ENCODE data around the gene KLK3.

The KLK3 gene

DNA sequence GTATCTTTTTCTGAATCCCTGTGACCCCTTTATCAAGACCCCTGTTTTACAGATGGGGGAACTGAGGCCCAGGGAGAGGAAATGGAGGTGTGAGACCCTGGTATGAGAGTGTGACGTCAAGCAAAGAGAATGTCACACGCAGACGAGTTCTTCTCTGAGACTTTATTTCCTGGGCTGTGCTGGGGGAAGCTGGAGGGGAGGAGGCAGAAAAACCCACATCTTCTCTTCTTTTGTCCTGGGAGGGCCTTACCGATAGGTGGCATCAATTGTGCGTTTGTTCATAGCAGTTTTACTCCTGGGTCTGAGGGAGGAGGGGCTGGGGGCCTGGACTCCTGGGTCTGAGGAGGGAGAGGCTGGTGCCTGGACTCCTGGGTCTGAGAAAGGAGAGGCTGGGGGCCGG lies 16.5 kb upstream of the KLK3 start:
- H3K27ac ChIP-seq: peak overlapping the region; percentile 18
- no peaks in the 10 kb centered on the region for H3K27me3 ChIP-seq
- no peaks in the 10 kb centered on the region for H4K20me1 ChIP-seq
- no peaks in the 10 kb centered on the region for H3K36me3 ChIP-seq
- H3K4me1 ChIP-seq: peaks cover 39% of the 10 kb centered on the region
- peak overlapping the region; percentile 55 for H3K4me2 ChIP-seq
- H3K9ac ChIP-seq: no peak overlapping the region
- no peak for TF ChIP-seq Cebpa-rat (IDR thresholded peaks at IDR 0.05)
- H3K4me3 ChIP-seq: no peak overlapping the region
- peaks cover 15% of the 10 kb centered on the region for H3K9me3 ChIP-seq

GRCh38 chr19:50839712-50840655 lies 14.7 kb upstream of the KLK3 start:
- H3K4me1 ChIP-seq: peaks cover 49% of the 10 kb centered on the region
- no peak for TF ChIP-seq Cebpa-rat (IDR thresholded peaks at IDR 0.05)
- H3K4me3 ChIP-seq: no peak overlapping the region
- H3K9ac ChIP-seq: no peak overlapping the region
- no peaks in the 10 kb centered on the region for H3K27me3 ChIP-seq
- H4K20me1 ChIP-seq: no peaks in the 10 kb centered on the region
- H3K4me2 ChIP-seq: no peak overlapping the region
- H3K36me3 ChIP-seq: no peaks in the 10 kb centered on the region
- H3K9me3 ChIP-seq: peaks cover 16% of the 10 kb centered on the region
- H3K27ac ChIP-seq: no peak overlapping the region

GRCh38 chr19:50842130-50842529 lies 12.6 kb upstream of the KLK3 start:
- H3K4me3 ChIP-seq: no peak overlapping the region
- H4K20me1 ChIP-seq: no peaks in the 10 kb centered on the region
- H3K27ac ChIP-seq: no peak overlapping the region
- no peak overlapping the region for H3K4me2 ChIP-seq
- no peak overlapping the region for H3K9ac ChIP-seq
- H3K4me1 ChIP-seq: peaks cover 36% of the 10 kb centered on the region
- no peaks in the 10 kb centered on the region for H3K36me3 ChIP-seq
- no peak for TF ChIP-seq Cebpa-rat (IDR thresholded peaks at IDR 0.05)
- peaks cover 16% of the 10 kb centered on the region for H3K9me3 ChIP-seq
- H3K27me3 ChIP-seq: no peaks in the 10 kb centered on the region

DNA sequence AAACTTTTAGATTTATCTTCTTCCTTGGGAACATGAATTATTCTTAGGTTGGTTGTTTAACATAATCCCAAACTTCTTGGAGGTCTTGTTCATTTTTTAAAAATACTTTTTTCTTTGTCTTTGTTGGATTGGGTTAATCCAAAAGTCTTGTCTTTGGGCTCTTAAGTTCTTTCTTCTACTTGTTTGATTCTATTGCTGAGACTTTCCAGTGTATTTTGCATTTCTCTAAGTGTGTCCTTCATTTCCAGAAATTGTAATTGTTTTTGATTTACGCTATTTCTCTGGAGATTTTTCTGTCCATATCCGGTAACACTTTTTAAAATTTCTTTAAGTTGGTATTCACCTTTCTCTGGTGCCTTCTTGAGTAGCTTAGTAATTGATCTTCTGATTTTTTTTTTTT lies 11.5 kb upstream of the KLK3 start:
- Histone ChIP-seq H3K9me3 (peaks cover 16% of the 10 kb centered on the region), H4K20me1 (no peaks in the 10 kb centered on the region), H3K4me3 (no peak overlapping the region), H3K36me3 (no peaks in the 10 kb centered on the region), H3K27me3 (no peaks in the 10 kb centered on the region), H3K27ac (no peak overlapping the region), H3K4me2 (no peak overlapping the region), H3K4me1 (peaks cover 25% of the 10 kb centered on the region), H3K9ac (no peak overlapping the region)
- TF ChIP-seq Cebpa-rat (IDR thresholded peaks at IDR 0.05): no peak

GRCh38 chr19:50843701-50844221 lies 11.0 kb upstream of the KLK3 start:
- Histone ChIP-seq H3K27ac (peak overlapping the region; percentile 47; the same call in 1 of the 2 replicates), H3K9ac (0 out of 2 replicates have a peak overlapping the region, but pooled peaks have one; percentile 36), H3K4me1 (peaks cover 20% of the 10 kb centered on the region), H4K20me1 (no peaks in the 10 kb centered on the region), H3K36me3 (no peaks in the 10 kb centered on the region), H3K4me2 (peak overlapping the region; percentile 85), H3K9me3 (peaks cover 16% of the 10 kb centered on the region), H3K27me3 (no peaks in the 10 kb centered on the region), H3K4me3 (peak overlapping the region; percentile 37)
- no peak for TF ChIP-seq Cebpa-rat (IDR thresholded peaks at IDR 0.05)

GRCh38 chr19:50844296-50844935 lies 10.3 kb upstream of the KLK3 start:
- Histone ChIP-seq H3K4me1 (peaks cover 20% of the 10 kb centered on the region), H3K9ac (peak overlapping the region; percentile 36; the same call in 1 of the 2 replicates), H3K4me3 (peak overlapping the region; percentile 37), H3K36me3 (no peaks in the 10 kb centered on the region), H3K4me2 (peak overlapping the region; percentile 85), H3K9me3 (peaks cover 16% of the 10 kb centered on the region), H3K27me3 (no peaks in the 10 kb centered on the region), H3K27ac (peak overlapping the region; percentile 47; the same call in 1 of the 2 replicates), H4K20me1 (no peaks in the 10 kb centered on the region)
- no peak for TF ChIP-seq Cebpa-rat (IDR thresholded peaks at IDR 0.05)

GRCh38 chr19:50850738-50851137 lies 4.0 kb upstream of the KLK3 start:
- H3K36me3 ChIP-seq: no peaks in the 10 kb centered on the region
- H3K27me3 ChIP-seq: no peaks in the 10 kb centered on the region
- H3K9me3 ChIP-seq: no peaks in the 10 kb centered on the region
- no peak overlapping the region for H3K27ac ChIP-seq
- no peak overlapping the region for H3K9ac ChIP-seq
- H3K4me3 ChIP-seq: no peak overlapping the region
- no peak for TF ChIP-seq Cebpa-rat (IDR thresholded peaks at IDR 0.05)
- no peaks in the 10 kb centered on the region for H4K20me1 ChIP-seq
- no peak overlapping the region for H3K4me2 ChIP-seq
- 0 out of 2 replicates have a peak, but pooled peaks cover 5% of the 10 kb centered on the region for H3K4me1 ChIP-seq

GRCh38 chr19:50851620-50852019 lies 3.1 kb upstream of the KLK3 start:
- Histone ChIP-seq H3K4me3 (no peak overlapping the region), H3K27me3 (no peaks in the 10 kb centered on the region), H3K4me2 (no peak overlapping the region), H3K27ac (no peak overlapping the region), H3K4me1 (peaks cover 7% of the 10 kb centered on the region; the same call in 1 of the 2 replicates), H4K20me1 (no peaks in the 10 kb centered on the region), H3K9ac (no peak overlapping the region), H3K36me3 (no peaks in the 10 kb centered on the region), H3K9me3 (no peaks in the 10 kb centered on the region)
- no peak for TF ChIP-seq Cebpa-rat (IDR thresholded peaks at IDR 0.05)

DNA sequence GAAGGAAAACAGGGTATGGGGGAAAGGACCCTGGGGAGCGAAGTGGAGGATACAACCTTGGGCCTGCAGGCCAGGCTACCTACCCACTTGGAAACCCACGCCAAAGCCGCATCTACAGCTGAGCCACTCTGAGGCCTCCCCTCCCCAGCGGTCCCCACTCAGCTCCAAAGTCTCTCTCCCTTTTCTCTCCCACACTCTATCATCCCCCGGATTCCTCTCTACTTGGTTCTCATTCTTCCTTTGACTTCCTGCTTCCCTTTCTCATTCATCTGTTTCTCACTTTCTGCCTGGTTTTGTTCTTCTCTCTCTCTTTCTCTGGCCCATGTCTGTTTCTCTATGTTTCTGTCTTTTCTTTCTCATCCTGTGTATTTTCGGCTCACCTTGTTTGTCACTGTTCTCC lies 2.7 kb downstream of the KLK3 start:
- H3K4me3 ChIP-seq: no peak overlapping the region
- H3K9me3 ChIP-seq: peaks cover 16% of the 10 kb centered on the region
- H3K4me1 ChIP-seq: peaks cover 12% of the 10 kb centered on the region; the same call in 1 of the 2 replicates
- H3K9ac ChIP-seq: no peak overlapping the region
- H4K20me1 ChIP-seq: no peaks in the 10 kb centered on the region
- H3K27ac ChIP-seq: no peak overlapping the region
- TF ChIP-seq Cebpa-rat (IDR thresholded peaks at IDR 0.05): no peak
- no peak overlapping the region for H3K4me2 ChIP-seq
- no peaks in the 10 kb centered on the region for H3K36me3 ChIP-seq
- no peaks in the 10 kb centered on the region for H3K27me3 ChIP-seq

DNA sequence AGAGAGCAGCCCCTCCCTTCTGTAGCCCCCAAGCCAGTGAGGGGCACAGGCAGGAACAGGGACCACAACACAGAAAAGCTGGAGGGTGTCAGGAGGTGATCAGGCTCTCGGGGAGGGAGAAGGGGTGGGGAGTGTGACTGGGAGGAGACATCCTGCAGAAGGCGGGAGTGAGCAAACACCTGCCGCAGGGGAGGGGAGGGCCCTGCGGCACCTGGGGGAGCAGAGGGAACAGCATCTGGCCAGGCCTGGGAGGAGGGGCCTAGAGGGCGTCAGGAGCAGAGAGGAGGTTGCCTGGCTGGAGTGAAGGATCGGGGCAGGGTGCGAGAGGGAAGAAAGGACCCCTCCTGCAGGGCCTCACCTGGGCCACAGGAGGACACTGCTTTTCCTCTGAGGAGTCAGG lies 4.2 kb downstream of the KLK3 start:
- no peak for TF ChIP-seq Cebpa-rat (IDR thresholded peaks at IDR 0.05)
- no peak overlapping the region for H3K4me3 ChIP-seq
- no peaks in the 10 kb centered on the region for H3K27me3 ChIP-seq
- H3K36me3 ChIP-seq: no peaks in the 10 kb centered on the region
- H3K4me1 ChIP-seq: peaks cover 12% of the 10 kb centered on the region; the same call in 1 of the 2 replicates
- no peak overlapping the region for H3K27ac ChIP-seq
- no peaks in the 10 kb centered on the region for H4K20me1 ChIP-seq
- H3K9me3 ChIP-seq: peaks cover 16% of the 10 kb centered on the region
- no peak overlapping the region for H3K9ac ChIP-seq
- no peak overlapping the region for H3K4me2 ChIP-seq
